ENCODE data around the gene CPO.

DNA sequence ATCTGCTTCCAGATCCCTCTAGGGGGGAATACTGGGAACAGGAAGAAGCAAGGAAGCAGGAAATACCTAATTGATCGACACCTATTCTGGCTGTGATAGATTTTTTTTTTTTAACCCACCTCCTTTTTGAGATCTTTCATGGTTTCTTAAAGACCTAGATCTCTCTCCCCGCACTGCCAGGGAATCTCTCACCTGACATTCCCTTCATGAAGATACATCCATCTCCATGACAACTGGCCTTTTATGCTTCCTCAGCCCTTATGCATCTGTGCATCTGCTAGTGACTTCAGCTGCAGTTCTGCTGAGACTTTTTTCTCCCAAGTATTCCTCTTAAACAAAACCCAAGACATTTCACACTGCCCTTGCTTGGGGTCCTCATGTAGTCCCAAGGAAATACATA lies 21.1 kb upstream of the CPO start:
- no peak for TF ChIP-seq EP300 (IDR thresholded peaks at IDR 0.05)
- TF ChIP-seq, protein P1, sequence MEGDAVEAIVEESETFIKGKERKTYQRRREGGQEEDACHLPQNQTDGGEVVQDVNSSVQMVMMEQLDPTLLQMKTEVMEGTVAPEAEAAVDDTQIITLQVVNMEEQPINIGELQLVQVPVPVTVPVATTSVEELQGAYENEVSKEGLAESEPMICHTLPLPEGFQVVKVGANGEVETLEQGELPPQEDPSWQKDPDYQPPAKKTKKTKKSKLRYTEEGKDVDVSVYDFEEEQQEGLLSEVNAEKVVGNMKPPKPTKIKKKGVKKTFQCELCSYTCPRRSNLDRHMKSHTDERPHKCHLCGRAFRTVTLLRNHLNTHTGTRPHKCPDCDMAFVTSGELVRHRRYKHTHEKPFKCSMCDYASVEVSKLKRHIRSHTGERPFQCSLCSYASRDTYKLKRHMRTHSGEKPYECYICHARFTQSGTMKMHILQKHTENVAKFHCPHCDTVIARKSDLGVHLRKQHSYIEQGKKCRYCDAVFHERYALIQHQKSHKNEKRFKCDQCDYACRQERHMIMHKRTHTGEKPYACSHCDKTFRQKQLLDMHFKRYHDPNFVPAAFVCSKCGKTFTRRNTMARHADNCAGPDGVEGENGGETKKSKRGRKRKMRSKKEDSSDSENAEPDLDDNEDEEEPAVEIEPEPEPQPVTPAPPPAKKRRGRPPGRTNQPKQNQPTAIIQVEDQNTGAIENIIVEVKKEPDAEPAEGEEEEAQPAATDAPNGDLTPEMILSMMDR (IDR thresholded peaks at IDR 0.05), result no peak

Measured in tibial nerve (tissue), 4 donors.